ENCODE results near the gene EIF3L.

EIF3L gene

DNA sequence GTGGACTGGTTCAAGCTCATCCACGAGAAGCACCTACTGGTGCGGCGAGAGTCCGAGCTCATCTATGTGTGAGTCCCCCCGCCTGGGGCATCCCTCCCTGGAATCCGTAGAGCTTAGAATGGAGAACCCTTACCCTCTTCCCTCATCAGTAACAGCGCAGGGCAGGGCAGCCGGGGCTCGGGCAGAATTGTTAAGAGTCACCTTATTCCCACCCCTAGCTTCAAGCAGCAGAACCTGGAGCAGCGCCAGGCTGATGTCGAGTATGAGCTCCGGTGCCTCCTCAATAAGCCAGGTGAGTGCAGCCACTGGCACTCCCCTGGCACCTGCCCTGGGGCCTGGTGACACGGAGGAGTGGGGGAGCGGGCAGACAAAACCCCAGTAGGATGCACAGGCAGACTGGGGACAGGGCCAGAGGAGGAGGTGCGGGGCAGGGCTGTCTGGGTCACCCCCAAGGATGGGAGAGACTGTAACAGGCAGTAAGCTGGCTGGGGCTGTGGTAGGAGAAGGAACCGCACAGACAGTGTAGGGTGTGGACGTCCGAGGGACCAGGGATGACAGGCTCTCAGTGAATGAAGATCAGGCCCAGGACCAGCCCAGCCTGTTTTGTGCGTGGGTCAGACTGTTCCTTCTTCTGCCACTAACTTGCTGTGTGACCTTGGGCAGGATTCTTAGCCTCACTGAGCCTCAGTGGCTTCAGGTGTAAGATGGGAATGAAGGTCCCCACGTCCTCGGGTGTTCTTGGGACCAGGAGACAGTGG lies 83.8 kb downstream of the EIF3L start:
- H3K9ac ChIP-seq (ENCODE audit: low read depth, low read length) = no peak overlapping the region
- 93% methylated on average over 21 of the region's 21 CpGs for WGBS
- peaks cover 43% of the 10 kb centered on the region for H3K36me3 ChIP-seq (ENCODE audit: insufficient read depth, low read length)
- H3K4me1 ChIP-seq (ENCODE audit: insufficient read depth, low read length) = peaks cover 3% of the 10 kb centered on the region
- no peaks in the 10 kb centered on the region for H3K9me3 ChIP-seq (ENCODE audit: insufficient read depth, low read depth, low read length)
- no peak overlapping the region for H3K4me3 ChIP-seq (ENCODE audit: low read length)
- H3K27ac ChIP-seq (ENCODE audit: low read depth, low read length) = no peak overlapping the region
- H3K27me3 ChIP-seq (ENCODE audit: insufficient read depth, low read length) = no peaks in the 10 kb centered on the region

DNA sequence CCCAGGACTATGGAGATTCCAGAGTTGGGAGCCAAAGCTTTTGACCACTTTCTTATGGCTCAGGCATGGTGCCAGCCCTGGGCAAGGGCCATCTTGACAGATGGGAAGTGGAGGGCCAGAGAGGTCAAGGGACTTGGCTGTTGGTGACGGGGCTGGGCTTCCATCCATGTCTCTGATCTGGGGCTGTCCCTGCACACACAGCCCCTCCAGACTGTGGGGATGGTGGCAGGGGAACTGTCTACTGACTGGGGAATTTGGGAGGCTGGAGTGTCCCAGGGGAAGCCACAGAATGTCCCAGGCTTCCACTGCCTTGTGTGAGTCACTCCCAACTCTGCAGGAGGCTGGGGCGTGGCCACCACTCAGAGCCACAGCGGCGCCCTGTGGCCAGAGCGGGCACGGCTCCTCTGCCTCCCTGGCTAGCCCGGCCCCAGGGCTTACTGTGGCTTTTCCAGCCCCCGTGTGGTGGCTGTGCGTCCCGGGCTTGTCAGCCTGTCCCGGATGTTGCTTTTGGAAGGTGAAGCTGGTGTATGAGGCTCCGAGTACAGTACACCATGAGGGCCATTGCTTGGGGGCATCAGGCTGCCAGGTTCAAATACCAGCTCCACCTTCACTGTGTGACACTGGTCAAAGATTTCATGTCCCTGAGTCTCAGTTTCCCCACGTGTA lies 84.6 kb downstream of the EIF3L start:
- Histone ChIP-seq H3K4me3 (ENCODE audit: low read length) (no peak overlapping the region), H3K27me3 (ENCODE audit: insufficient read depth, low read length) (no peaks in the 10 kb centered on the region), H3K36me3 (ENCODE audit: insufficient read depth, low read length) (peaks cover 40% of the 10 kb centered on the region), H3K9me3 (ENCODE audit: insufficient read depth, low read depth, low read length) (no peaks in the 10 kb centered on the region), H3K27ac (ENCODE audit: low read depth, low read length) (no peak overlapping the region), H3K4me1 (ENCODE audit: insufficient read depth, low read length) (peaks cover 3% of the 10 kb centered on the region), H3K9ac (ENCODE audit: low read depth, low read length) (no peak overlapping the region)
- 19% methylated on average over 13 of the region's 13 CpGs for WGBS
